Activated T-helper 1 cell treated with anti-CD3 and anti-CD28 coated beads, Interleukin-2, amount 50 U/mL, for 16 hours (primary cell): ENCODE results near the gene MYO9B.

Experiments
- DNase-seq, 2 donors: peaks; one replicate each; pipeline ENCODE4 v3.0.0-alpha.2; 2020; ENCODE audit warnings: low read depth in 1 of 2, low spot score in 1 of 2

MYO9B gene

DNA sequence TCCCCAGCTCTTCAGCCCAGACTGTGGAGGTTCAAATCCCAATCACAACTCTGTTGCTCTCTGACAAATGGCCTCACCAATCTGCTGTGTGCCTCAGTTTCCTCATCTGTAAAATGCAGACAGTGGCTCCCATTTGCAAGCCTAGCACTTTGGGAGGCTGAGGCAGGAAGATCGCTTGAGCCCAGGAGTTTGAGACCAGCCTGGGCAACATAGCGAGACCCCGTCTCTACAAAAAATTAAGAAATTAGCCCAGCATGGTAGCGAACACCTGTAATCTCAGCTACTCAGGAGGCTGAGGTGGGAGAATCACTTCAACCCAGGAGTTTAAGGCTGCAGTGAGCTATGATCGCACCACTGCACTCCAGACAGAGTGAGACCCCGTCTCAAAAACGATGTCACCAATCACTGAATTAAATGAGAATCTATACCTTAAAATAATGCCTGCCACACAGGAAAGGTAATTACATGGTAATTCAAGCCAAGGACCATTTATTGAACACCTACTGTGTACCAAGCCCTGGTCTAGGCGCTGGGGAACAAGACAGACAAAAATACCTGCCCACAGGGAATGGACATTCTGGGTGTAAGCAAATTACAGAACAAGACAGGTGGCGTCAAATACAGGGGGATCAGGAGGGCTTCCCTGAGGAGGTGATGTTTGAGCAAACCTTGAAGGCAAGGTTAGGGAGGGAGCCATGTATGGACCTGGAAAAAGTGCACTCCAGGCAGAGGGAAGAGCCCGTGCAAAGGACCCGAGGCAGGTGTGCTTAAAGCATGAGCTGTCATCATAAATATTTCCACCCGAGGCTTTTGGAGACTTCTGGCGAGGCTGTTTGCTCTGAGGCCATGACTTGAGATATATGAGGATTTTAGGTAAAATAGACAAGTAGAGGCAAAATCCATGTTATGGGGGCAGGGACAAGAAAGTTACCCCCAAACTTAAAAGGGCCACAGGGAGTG is 162.4 kb downstream of the MYO9B start:
- DNase-seq, result no peak

DNA sequence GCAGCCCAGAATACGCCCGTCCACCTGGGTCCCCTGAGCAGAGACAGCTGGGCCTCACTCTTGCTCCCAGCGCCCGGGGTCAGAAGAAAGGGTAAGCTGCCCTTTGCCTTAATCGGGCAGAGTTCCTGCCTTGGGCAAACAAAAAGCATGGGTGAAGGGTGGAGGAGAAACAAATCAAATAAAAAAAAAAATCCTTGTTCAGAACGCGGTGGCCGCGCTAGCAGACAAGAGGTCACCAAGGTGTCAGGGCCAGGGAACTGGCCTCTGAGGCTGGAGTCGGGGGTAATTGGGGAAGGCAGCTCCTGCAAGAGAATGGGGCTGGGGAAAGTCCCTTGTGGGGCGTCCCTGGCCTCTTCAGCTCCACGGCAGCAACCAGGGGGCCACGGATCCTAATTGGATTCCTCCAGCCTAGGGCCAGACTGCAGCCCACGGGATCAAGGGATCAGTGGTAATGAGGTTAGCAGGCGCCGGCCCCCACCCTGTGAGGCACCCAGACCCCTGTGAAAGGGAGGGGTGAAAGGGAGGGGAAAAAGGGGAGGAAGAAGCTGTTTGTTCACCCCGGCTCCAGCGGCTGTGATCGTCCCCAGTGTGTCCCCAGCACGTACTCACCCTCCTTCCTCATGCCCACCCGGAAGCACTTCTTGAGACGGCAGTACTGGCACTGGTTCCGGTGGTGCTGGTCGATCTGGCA is 164.6 kb downstream of the MYO9B start:
- no peak for DNase-seq

DNA sequence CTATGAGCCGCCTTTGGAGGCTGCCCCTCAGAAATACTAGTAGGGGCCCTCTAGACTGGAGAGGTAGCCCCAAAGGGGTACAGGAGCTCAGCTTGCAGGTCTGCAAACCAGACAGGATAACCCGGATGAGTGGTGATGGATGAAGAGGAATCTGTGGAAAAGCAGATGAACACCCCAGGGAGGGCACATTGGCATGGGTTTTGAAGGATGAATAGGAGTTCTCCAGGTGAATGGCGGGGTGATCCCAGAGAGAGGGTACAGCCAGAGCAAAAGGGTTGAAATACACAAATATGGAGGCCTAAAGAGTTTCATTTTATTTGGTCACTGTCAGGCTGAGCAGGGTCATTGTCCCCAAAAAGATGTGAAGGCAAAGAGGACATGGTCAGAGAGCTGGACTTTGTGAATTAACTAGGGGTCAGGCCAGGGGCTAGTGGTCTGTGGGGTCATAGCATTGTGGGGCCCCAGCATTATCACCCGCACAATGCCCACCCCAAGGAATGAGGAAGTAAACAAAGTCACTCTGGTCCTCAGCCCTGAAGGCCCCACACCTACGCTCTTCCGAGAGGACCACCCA is 165.3 kb downstream of the MYO9B start:
- no peak for DNase-seq

DNA sequence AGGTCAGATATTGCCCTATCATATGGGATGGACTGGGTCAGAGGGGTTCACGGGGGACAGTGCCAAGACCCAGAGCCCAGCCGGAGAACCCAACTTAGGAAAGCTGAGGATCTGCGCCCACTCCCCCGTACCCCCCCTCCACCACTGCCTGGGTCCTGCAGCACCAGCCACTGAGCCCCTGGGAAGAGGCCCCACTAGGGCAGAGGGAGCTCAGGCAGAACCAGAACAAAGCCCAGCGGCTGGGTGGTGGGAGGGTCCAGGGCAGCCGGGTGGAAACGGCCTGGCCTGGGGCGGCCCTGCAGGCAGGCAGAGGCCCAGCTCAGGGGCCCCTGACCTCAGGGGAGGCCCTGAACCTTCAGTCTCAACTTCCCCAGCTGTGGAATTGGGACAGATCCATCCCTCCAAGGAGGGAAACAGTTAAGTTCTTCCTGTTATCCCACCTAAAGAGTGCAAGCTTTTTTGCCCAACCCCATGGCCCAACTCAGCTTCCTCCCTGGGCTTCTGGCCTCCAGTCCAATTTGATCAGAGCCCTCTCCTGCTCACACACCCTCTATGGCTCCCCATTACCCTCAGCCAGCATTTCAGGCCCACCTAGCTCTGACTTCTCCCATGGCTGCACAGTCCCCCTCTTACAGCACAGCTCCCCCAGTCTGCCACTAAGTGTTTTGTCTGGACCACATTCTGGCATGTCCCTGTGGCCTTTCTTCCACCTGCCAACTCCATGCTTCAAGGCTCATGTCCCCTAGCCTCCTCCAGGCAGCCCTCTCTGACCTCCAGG is 167.0 kb downstream of the MYO9B start:
- no peak for DNase-seq

DNA sequence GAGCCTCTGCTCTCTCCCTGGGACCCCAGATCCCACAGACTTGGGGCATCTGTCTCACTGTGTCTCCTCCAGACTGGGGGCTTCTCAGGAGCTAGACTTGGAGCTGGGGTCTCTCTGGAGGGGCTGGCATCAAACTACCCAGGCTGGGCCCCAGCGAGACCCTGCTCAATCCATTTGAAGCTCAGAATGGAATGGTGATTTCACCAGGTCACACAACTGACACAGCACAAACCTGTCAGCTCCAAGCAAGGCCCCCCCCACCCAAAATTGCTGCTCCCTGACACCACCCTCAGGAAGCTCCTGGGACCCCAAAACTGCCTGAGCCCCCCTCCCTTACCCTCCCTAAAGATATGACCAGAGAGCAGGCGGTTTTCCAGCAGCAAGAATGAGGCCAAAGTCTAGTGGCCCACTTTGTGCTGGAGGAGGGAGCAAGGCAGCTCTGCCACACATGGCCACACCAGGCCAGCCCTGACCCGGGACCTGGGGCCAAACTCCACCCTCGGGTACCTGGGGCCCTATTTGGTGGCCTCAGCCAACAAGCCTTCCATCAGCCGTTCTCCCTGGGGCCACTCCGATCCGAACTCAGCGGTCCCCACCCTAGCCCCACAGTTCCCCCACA is 167.7 kb downstream of the MYO9B start:
- no peak for DNase-seq

DNA sequence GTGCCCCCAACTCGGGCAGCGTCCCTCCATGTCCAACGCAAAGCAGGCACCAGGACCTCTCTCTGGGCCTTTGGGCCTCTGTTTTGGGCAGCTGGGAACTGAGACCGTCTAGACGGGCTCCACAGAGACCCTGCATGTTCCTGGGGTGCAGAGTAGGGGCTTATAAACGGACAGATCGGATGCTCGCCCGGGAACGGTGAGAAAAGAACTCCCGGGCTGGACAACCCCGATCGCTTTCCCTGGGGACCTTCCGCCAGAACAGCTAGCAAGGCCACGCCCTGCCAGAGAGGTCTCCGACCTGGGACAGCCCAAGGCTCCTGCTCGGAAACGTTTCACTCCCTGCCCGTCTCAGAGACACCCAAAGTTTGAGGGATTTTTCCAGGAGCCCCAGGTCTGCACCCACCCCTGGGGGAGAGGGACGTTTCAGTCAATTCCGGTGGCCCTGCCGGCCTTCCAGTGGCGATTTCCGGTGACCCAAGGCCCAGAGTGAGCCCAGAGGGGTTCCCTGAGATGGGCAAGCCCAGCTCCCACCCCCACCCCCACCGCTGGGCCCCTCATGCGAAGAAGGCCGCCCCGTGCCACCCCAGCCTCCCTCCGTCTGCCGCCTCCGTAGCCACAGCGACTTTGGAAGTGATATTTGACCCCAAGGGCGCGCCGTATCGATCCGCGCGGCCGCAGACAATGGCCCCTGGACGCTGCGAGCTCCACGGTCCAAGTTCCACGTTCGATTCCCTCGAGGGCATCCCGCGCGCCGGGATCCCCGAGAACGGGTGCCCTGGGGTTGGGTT is 168.4 kb downstream of the MYO9B start:
- no peak for DNase-seq

DNA sequence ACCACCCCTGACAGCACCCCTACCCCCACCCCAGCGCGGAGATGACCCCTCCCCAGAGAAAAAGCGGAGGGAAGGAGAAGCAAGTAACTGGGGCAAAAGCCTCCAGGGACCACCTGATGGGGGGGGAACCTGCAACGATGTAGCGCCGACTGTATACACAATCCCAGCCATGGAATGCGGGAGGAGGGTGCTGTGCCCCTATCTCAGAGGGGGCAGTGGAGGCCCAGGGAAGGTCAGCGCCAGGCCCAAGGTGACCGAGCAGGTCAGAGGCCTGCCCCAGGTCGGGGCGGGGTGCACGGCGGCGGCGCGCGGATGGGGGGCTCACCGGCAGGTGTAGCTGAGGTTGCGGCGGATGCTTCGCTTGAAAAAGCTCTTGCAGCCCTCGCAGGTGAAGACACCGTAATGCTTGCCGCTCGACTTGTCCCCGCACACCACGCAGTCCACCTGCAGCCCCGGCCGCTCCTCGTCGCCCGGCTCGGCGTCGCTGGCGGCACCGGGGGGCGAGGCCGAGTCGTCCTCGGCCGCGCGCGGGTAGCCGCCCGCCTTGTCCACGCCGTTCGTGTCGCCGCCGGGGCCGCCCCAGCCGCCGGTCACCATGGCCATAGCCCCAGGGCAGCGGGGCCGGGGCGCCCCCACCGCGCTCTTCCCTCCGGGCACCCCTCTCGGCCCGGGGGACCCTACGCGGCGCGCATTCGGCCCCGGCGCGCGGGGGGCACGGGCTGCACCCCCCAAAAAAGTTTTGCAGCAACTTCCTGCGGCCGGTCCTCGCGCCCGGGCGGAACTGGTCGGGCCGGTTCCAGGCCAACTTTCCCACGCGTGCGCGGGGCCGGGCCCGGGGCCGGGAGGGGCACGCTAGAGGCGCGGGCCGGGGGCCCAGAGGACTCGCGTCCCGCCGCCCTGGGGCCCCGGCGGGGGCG is 169.3 kb downstream of the MYO9B start:
- no peak for DNase-seq

DNA sequence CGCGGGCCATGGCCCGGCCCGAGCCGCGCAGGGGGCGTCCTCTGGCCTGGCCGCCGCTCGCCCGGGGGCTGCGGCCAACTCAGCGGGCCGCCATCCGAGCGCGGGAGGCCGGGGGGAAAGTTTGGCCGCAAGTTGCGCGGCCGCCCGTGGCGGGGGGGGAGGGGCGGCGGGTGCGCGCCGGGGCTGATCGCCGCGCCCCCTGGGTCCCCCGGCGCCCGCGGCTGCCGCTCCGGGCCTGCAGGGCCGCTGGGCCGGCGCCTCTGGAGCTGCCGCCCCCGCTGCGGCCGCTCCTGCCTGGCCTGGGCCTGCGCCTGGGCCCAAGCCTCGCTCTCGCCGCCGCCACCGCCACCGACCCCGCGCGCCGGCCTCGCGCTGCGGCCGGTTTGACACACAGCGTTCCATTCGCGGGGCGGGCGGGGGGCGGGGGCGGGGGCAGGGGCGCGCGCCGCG is 170.0 kb downstream of the MYO9B start, which contains the start of gene NR2F6:
NR2F6 (minus strand) TSS at position 385 of the 450 bp plus-strand sequence. CDS start 699 bp downstream, outside the sequence.
- DNase-seq, result no peak

DNA sequence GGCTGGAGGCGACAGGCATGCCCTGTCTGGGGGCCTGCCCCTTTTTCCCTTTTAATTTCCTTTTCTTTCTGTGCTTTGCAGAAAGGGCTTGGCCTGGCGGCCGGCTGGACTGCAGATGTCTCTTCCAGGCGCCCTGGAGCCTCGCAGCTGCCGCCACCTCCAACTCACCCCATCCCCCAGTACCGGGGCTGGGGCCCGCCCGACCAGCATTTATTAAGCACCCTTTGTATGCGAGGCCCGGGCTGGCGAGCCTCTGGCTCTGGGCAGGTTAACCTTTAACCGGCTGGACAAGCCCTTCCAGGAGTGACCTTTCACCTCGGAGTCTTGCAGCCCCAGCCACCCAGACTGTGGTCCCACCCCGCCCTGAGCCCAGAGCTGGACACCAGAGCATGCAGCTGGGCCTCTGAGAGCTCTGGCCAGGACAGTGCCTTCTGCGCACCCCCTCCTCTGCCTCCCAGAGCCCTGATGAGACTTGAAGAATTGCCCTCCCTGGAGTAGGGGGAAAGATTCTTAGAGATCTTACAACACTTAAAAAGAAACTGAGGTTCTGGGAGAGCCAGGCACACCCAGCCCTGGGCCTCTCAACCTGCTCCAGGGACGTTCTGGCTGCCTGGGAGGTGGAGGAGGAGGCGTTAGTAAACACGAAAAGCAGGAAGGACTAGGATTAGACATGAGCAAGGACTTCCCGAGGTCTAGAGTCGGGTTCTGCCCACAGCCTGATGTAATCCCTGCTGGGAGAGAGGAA is 171.3 kb downstream of the MYO9B start:
- DNase-seq, result no peak

DNA sequence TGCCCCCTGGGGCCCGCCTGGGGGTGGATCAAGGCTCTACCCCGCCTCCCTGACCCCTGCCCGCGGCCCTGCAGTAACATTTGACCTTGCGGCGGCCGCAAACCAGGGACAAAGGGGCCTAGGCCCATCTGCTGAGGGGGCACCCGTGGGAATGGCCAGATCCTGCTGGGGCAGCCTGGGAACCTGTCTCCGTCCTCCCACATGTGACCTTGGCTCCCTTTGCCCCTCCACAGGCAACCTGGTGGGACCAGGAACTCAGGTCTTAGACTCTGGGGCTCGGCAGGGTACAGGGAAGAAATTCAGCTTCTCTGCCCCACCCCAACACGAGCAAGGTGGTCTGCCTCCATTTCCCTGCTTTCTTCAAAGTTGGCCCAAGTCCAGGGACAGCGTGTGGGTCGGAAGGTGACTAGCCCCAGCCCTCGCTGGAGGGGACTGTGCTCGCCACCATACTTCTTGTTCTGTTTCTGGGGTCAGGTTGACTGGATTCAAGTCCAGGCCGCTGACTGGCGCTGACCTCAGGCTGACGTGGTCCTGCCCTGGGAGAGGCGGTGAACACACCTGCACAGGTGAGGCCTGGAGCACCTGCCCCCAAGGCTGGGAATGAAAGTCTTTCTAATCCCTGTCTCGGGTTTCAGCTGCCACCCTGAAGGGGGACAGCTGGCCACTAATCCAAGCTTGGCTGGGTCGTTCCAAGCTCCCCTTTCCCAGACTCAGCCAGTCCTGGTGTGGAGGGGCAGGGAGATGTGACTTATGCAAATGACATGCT is 172.6 kb downstream of the MYO9B start:
- DNase-seq, result no peak

DNA sequence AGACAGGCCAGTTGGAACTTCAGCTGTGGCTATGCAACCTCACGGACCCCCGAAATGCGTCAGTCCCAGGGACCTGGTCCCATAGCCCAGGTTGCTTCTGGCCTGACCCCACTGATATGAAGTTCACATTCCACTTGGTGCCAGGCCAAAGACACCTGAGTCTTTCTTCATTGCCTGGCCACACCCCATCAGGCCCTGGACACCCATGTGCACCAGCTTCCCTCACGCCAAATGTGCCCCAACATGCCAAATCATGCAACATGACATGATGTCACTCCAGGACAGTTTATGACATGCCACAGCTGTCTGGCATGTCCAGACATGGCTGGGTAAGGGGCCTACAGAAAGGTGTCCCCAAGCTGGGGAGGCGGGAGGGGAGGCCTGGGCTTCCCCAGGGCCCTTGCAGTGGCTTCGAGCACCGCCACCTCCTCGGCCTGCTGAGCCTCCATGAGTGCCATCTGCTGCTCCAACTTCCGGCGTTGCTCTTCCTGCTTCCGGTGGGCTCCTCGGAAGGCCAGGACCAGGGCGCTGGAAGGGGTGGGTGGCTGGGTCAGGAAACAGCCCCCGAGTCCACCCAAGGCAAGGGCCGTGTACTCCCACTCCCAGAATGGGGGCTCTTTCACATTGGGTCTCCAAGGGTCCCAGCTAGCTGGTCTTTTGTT is 174.4 kb downstream of the MYO9B start:
- DNase-seq, result no peak

DNA sequence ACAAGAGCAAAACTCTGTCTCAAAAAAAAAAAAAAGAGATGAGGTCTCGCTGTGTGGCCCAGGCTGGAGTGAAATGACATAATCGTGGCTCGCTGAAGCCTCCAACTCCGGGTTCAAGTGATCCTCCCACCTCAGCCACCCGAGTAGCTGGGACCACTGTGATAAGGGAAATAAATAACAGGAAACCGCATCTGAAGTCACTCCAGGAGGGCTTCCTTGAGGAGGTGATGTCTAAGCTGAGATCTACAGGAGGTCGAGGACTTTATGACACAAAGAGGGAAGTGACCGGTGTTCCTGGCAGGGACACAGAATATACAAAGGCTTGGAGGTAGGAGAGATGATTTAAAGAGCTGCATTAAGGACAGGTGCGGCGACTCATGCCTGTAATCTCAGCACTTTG is 179.1 kb downstream of the MYO9B start:
- no peak for DNase-seq

DNA sequence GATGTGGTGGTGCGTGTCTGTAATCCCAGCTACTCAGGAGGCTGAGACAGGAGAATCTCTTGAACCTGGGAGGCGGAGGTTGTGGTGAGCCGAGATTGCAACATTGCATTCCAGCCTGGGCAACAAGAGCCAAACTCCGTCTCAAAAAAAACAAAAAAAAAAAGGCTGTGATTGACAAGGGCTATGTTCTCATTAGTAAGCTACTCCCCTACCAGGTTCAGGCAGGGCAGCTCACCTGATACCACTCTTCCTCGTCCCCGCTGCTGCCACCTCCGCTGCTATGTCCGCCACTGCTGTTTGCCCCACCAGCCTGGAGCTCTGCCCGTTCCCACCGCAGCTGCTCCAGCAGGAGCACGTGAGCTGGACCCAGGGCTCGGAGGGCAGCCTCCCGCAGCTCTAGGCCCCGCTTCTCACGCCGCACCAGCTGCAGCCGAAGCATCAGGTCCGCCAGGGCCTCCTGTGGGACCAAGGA is 179.6 kb downstream of the MYO9B start:
- DNase-seq, result no peak

DNA sequence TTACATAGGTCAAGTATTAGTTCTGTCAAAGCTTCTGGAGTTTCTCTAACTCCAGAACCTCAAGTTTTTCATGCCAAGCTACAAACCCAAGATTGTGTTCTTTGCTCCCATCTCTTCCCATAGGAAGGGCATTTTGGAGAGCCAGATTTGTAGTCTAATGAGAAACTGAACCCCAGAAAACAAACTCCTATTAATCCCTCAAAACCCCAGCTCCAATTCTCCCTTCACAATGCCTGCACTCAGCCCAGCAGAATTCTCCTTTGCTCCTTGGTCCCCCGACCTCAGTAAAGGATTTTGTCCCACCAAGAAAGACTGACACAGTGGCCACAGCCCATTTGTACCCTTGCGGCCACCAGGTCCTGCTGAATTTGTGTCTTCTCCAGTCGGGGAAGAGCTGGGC is 180.6 kb downstream of the MYO9B start:
- DNase-seq, result no peak

DNA sequence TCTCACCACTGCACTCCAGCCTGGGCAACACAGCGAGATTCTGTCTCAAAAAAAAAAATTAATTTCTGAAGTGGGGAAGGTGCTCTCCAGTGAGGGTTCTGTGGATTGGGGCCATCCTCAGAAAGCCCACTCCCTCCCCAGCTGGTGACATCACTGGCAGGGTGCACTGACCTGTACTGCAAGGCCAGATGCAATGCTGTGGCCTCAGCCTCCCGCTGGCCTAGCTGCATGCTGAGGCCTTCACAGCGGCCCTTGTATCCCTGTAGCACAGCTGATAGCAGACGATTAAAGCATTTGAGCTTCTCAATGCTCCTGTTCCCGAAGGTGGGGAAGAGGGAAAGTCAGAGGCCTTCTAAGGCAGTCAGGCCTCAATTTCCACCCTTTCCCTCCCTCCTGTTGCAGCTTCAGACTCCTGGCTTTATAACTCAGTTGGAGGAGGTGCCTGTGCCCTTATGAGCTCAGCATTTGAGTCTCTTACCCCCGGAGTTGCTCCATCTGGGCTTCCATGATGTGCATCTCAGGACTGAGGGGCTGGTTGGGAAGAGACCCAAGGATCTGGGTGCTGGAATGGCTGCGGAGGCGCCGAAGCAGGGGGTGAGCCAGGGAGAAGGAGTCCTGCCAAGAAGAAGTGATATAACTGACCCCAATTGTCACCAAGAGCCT is 183.7 kb downstream of the MYO9B start:
- DNase-seq, result no peak

DNA sequence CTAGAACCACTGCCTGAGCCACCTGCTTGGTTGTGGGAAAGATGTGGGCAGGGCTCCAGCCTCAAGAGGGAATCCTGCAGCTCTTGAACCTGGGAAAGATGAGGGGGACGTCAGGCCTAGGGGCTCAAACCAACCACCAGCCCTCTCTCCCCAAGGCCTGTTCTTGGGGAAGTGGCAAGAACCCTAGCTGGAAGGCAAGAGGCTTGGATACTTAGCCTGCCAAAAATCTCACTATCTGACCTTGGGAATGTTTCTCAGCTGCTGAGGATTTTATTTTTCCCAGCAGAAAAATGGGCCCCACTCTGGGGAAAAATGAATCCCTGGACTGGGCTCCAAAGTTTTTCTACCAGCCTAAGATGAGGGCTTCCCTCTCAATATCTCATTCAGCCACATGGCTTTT is 184.4 kb downstream of the MYO9B start:
- no peak for DNase-seq
